Body of pancreas (tissue), 4 donors: ENCODE results near the gene ARHGAP15. TPM values are rescaled to one million over a fixed set of nuclear protein-coding genes. Genes with fewer than 3 reads are reported as not detected.

Experiments used
- ATAC-seq: fragments of 150-250 bp; one replicate; pipeline ENCODE4 v1.9.1; 2016
- DNase-seq, 4 donors: peaks; one replicate each; pipeline ENCODE4 v3.0.0-alpha.2; 2019
- H3K27ac ChIP-seq, 4 donors: fragments of 200-600 bp; sonication (generic); 1 replicate in 3 of 4; 2 replicates in 1 of 4; pipeline versions ENCODE4 v1.5.1 to v1.6.1; 2016 to 2019; ENCODE audit warnings: mild to moderate bottlenecking in 1 of 4, mixed read lengths in 1 of 4, moderate library complexity in 1 of 4
- H3K27me3 ChIP-seq, 2 donors: fragments of 200-600 bp; sonication (generic); one replicate each; pipeline ENCODE4 v1.6.0; 2016; ENCODE audit warnings: mild to moderate bottlenecking in 1 of 2
- H3K36me3 ChIP-seq, 2 donors: fragments of 200-600 bp; sonication (generic); replicated peaks in 1 of 2; 2 replicates each; pipeline ENCODE4 v1.5.1; 2016; ENCODE audit warnings: low read depth in 2 of 2; ENCODE audit not compliant: insufficient read depth in 1 of 2
- H3K4me1 ChIP-seq: fragments of 200-600 bp; sonication (generic); one replicate; pipeline ENCODE4 v1.6.0; 2016
- H3K4me3 ChIP-seq, 2 donors: fragments of 200-600 bp; sonication (generic); 1 replicate in 1 of 2; 2 replicates in 1 of 2; pipeline ENCODE4 v1.5.1; 2016 to 2019
- H3K9me3 ChIP-seq, 3 donors: fragments of 200-600 bp; sonication (generic); 1 replicate in 2 of 3; 2 replicates in 1 of 3; pipeline ENCODE4 v1.5.1; 2016
- CTCF ChIP-seq, 7 experiments: fragments of 450-650 bp in 4 of 7; fragments of 200-600 bp in 3 of 7; sonication (generic) in 3 of 7; IDR thresholded peaks; one replicate each; pipeline ENCODE4 v1.5.1; 2016 to 2019; ENCODE audit warnings: antibody characterized with exemption in 7 of 7
- POLR2A ChIP-seq, 3 donors: fragments of 450-650 bp; IDR thresholded peaks; one replicate each; pipeline ENCODE4 v1.6.1; 2016; ENCODE audit warnings: antibody characterized with exemption in 3 of 3, mild to moderate bottlenecking in 2 of 3
- WGBS, 2 donors: methylation state at CpG; one replicate each; pipeline ENCODE4 v1.1.5; 2017; 5-methylcytosine and 5-hydroxymethylcytosine counted together
- intact Hi-C: fragments of 100-400 bp; cut with DNase I; formaldehyde crosslinking; loops from one replicate; pipeline ENCODE4 v1.15.1; 2023
- total RNA-seq, 2 donors: library from RNA; depleted of rRNA; stranded (reverse); fragments of >200 nt; gene quantifications; one replicate each; pipeline ENCODE4 v1.1.0, GENCODE V29; 2016

ARHGAP15 gene
- total RNA-seq, 2 donors from 2014 or later = 1.3 TPM; not detected in 1

DNA sequence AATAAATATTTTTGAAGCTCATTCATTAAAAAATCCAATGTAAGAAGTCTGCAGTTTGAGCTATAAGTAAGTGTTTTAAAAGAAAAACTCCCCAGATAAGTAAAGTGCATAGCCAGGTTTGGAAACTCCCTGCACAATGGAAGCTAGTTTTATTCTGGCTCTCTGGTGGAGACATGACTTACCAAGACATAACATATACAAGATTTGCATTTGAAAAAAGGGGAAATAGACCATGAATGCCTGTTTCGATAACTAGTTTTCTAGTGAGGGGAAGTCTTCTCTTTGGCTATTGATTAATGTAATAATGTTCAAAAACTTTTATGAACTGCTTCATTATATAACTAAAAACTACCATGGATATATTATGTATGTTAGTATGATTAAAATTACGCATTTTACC is 435.2 kb downstream of the ARHGAP15 start:
- Histone ChIP-seq H3K9me3 (no peaks in the 10 kb centered on the region), H3K4me1 (no peaks in the 10 kb centered on the region), H3K4me3 (no peak overlapping the region), H3K27ac (no peak overlapping the region), H3K36me3 (no peaks in the 10 kb centered on the region), H3K27me3 (no peaks in the 10 kb centered on the region)
- DNase-seq = no peak
- intact Hi-C loops = no loop called here
- no peak for ATAC-seq
- WGBS, 2 donors = 90 to 92% methylated on average over 2 of the region's 2 CpGs
- TF ChIP-seq POLR2A (IDR thresholded peaks at IDR 0.05) (no peak), CTCF (IDR thresholded peaks at IDR 0.05) (no peak)

DNA sequence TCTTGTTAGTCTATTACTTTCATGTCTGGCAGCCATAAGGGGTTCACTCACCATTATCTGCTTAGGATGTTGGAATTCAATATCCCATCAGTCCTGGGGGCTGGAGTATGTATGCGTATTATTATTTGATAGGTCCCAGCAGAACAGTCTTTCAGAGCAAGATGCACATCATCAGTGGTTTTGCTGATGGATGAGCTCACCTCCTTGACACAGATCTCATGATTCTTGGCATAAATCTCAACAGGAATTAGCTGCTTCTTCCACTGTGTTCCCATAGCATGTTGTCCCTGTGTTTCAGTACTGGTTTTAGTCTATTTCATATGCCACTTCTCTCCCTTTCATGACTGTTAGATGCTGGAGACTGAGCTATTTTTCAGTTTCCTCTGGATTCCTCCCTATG is 442.5 kb downstream of the ARHGAP15 start:
- no peaks in the 10 kb centered on the region for H3K9me3 ChIP-seq
- intact Hi-C loops = no loop called here
- no peak overlapping the region for H3K4me3 ChIP-seq
- DNase-seq = no peak
- H3K27ac ChIP-seq = no peak overlapping the region
- H3K36me3 ChIP-seq = no peaks in the 10 kb centered on the region
- no peak for ATAC-seq
- H3K4me1 ChIP-seq = no peaks in the 10 kb centered on the region
- no peaks in the 10 kb centered on the region for H3K27me3 ChIP-seq
- WGBS, 2 donors = 83 to 89% methylated on average over 1 of the region's 1 CpG
- TF ChIP-seq POLR2A (IDR thresholded peaks at IDR 0.05) (no peak), CTCF (IDR thresholded peaks at IDR 0.05) (no peak)

GRCh38 chr2:143572421-143572820 is 443.2 kb downstream of the ARHGAP15 start:
- Histone ChIP-seq H3K9me3 (no peaks in the 10 kb centered on the region), H3K27me3 (no peaks in the 10 kb centered on the region), H3K4me3 (no peak overlapping the region), H3K27ac (no peak overlapping the region), H3K4me1 (no peaks in the 10 kb centered on the region), H3K36me3 (no peaks in the 10 kb centered on the region)
- intact Hi-C loops = no loop called here
- TF ChIP-seq CTCF (IDR thresholded peaks at IDR 0.05) (no peak), POLR2A (IDR thresholded peaks at IDR 0.05) (no peak)
- ATAC-seq (no peak), DNase-seq (no peak)
- 72 to 74% methylated on average over 4 of the region's 4 CpGs for WGBS, 2 donors

DNA sequence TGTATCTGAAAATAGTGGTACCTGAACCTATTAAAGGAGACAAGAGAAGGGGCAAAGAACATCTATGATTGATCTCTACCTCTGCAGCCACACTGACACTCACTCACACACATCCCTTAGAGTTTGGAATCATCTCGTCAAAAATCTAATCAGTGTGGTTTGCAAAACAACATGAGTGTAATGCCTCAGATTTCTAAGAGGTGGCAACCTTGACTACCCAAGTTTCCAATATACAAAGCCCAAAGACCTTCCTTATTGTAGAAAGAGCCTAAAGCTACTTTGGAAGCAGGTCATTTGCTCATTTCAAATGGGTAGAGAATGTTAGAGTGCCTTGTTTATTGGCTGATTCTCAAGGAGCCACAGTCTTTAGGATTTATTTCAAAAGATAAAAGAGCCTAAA is 444.9 kb downstream of the ARHGAP15 start:
- 33 to 41% methylated on average over 1 of the region's 1 CpG for WGBS, 2 donors
- DNase-seq = no peak
- intact Hi-C loops = no loop called here
- no peaks in the 10 kb centered on the region for H3K4me1 ChIP-seq
- H3K4me3 ChIP-seq = no peak overlapping the region
- no peaks in the 10 kb centered on the region for H3K27me3 ChIP-seq
- H3K27ac ChIP-seq = no peak overlapping the region
- no peaks in the 10 kb centered on the region for H3K36me3 ChIP-seq
- TF ChIP-seq POLR2A (IDR thresholded peaks at IDR 0.05) (no peak), CTCF (IDR thresholded peaks at IDR 0.05) (no peak)
- ATAC-seq = no peak
- H3K9me3 ChIP-seq = no peaks in the 10 kb centered on the region

- Histone ChIP-seq H3K36me3 (no peaks in the 10 kb centered on the region), H3K4me3 (no peak overlapping the region), H3K9me3 (no peaks in the 10 kb centered on the region), H3K27me3 (no peaks in the 10 kb centered on the region), H3K4me1 (no peaks in the 10 kb centered on the region), H3K27ac (no peak overlapping the region)
- intact Hi-C loops = no loop called here
- DNase-seq = no peak
- no peak for ATAC-seq
- 70 to 80% methylated on average over 3 of the region's 3 CpGs for WGBS, 2 donors
- no peak for TF ChIP-seq POLR2A (IDR thresholded peaks at IDR 0.05)
- peak in 2 of 7 experiments; percentile 9 to 28 for TF ChIP-seq CTCF (IDR thresholded peaks at IDR 0.05)
These were observed 446.1 kb downstream of the ARHGAP15 start for GRCh38 chr2:143575340-143575739.
